ENCODE results near the gene ZFAND3. TPM values are rescaled to one million over a fixed set of nuclear protein-coding genes. Genes with fewer than 3 reads are reported as not detected.

The ZFAND3 gene
- total and polyA plus RNA-seq, 12 donors = 21.4 to 163 (median 46.3) TPM

GRCh38 chr6:38133932-38134703 lies 314.6 kb downstream of the ZFAND3 start:
- no peak for DNase-seq
- Histone ChIP-seq H3K36me3 (replicated peaks in 1 of 2) (no peaks in the 10 kb centered on the region), H3K4me3 (no peak overlapping the region), H3K4me1 (replicated peaks in 1 of 2) (peaks cover 0 to 4% of the 10 kb centered on the region in 2 donors), H3K27ac (no peak overlapping the region), H3K27me3 (no peaks in the 10 kb centered on the region), H3K9me3 (replicated peaks in 1 of 3) (no peaks in the 10 kb centered on the region)
- intact Hi-C loops (cut with DNase I) = no loop called here
- TF ChIP-seq POLR2A (IDR thresholded peaks at IDR 0.05) (no peak), CTCF (IDR thresholded peaks at IDR 0.05) (no peak)
- WGBS, 4 donors = 81 to 86% (median 83%) methylated on average over 7 of the region's 7 CpGs

GRCh38 chr6:38134704-38135088 lies 315.2 kb downstream of the ZFAND3 start:
- no peak for TF ChIP-seq POLR2A (IDR thresholded peaks at IDR 0.05)
- no peaks in the 10 kb centered on the region for H3K27me3 ChIP-seq
- no peaks in the 10 kb centered on the region for H3K9me3 ChIP-seq (replicated peaks in 1 of 3)
- intact Hi-C loops (cut with DNase I) = no loop called here
- H3K4me1 ChIP-seq (replicated peaks in 1 of 2) = peaks cover 0 to 4% of the 10 kb centered on the region in 2 donors
- H3K4me3 ChIP-seq = no peak overlapping the region
- WGBS, 4 donors = 78 to 93% (median 88%) methylated on average over 4 of the region's 4 CpGs
- no peaks in the 10 kb centered on the region for H3K36me3 ChIP-seq (replicated peaks in 1 of 2)
- DNase-seq = no peak
- no peak overlapping the region for H3K27ac ChIP-seq

- intact Hi-C loops (cut with DNase I) = no loop called here
- Histone ChIP-seq H3K27me3 (no peaks in the 10 kb centered on the region), H3K27ac (no peak overlapping the region), H3K4me3 (no peak overlapping the region), H3K4me1 (replicated peaks in 1 of 2) (peaks cover 0 to 2% of the 10 kb centered on the region in 2 donors), H3K36me3 (replicated peaks in 1 of 2) (no peaks in the 10 kb centered on the region), H3K9me3 (replicated peaks in 1 of 3) (no peaks in the 10 kb centered on the region)
- no peak for TF ChIP-seq POLR2A (IDR thresholded peaks at IDR 0.05)
- TF ChIP-seq CTCF (IDR thresholded peaks at IDR 0.05) = no peak
- WGBS, 4 donors = 74 to 88% (median 86%) methylated on average over 4 of the region's 4 CpGs
- no peak for DNase-seq
Measured at GRCh38 chr6:38136547-38136946, 317.0 kb downstream of the ZFAND3 start.

- intact Hi-C loops (cut with DNase I) = no loop called here
- 94 to 99% (median 96%) methylated on average over 8 of the region's 8 CpGs for WGBS, 4 donors
- TF ChIP-seq CTCF (IDR thresholded peaks at IDR 0.05) (no peak), POLR2A (IDR thresholded peaks at IDR 0.05) (no peak)
Measured at GRCh38 chr6:38137608-38138265, 318.2 kb downstream of the ZFAND3 start.

More at GRCh38 chr6:38137608-38138265, 318.2 kb downstream of the ZFAND3 start:
- H3K4me1 ChIP-seq (replicated peaks in 1 of 2) = no peaks in the 10 kb centered on the region
- no peaks in the 10 kb centered on the region for H3K36me3 ChIP-seq (replicated peaks in 1 of 2)
- no peak for DNase-seq
- H3K9me3 ChIP-seq (replicated peaks in 1 of 3) = no peaks in the 10 kb centered on the region
- H3K27ac ChIP-seq = no peak overlapping the region
- H3K4me3 ChIP-seq = no peak overlapping the region
- no peaks in the 10 kb centered on the region for H3K27me3 ChIP-seq

Data from adrenal gland (tissue), 12 donors.